ENCODE measurements around the gene USP7. TPM values are rescaled to one million over a fixed set of nuclear protein-coding genes. Genes with fewer than 3 reads are reported as not detected.
"Not testable (repeated sequence)": the region's sequence is repeated elsewhere in the genome, so short reads cannot be mapped to it uniquely, and the experiment has no call there.

The USP7 gene
- total RNA-seq, 2 donors from 2014 or later = 60.2 to 84.9 TPM

DNA sequence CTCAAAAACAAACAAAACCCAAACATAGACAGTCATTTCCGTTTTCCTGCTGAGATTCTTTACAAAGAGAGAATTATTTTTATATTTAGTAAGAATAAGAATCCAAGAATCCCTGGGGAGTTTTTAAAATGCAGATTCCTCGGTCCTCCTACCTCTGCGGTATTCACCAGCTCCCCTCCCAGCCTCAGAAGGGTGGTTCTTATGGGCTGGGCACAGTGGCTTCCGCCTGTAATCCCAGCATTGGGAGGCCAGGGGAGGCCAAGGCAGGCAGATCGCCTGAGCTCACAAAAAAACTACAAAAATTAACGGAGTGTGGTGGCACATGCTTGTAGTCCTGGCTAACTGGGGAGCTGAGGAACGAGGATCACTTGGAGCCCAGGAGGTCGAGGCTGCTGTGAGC, 26.7 kb upstream of the USP7 start:
- intact Hi-C loops (cut with DNase I) = no loop called here
- DNase-seq (ENCODE audit: low spot score) = no peak
- 61% methylated on average over 8 of the region's 8 CpGs for WGBS
- Histone ChIP-seq H3K27me3 (replicated peaks; ENCODE audit: insufficient read depth) (no peaks in the 10 kb centered on the region), H3K4me3 (no peak overlapping the region), H3K9me3 (no peaks in the 10 kb centered on the region), H3K4me1 (replicated peaks) (no peaks in the 10 kb centered on the region), H3K36me3 (no peaks in the 10 kb centered on the region), H3K27ac (no peak overlapping the region)
- TF ChIP-seq, protein P1, sequence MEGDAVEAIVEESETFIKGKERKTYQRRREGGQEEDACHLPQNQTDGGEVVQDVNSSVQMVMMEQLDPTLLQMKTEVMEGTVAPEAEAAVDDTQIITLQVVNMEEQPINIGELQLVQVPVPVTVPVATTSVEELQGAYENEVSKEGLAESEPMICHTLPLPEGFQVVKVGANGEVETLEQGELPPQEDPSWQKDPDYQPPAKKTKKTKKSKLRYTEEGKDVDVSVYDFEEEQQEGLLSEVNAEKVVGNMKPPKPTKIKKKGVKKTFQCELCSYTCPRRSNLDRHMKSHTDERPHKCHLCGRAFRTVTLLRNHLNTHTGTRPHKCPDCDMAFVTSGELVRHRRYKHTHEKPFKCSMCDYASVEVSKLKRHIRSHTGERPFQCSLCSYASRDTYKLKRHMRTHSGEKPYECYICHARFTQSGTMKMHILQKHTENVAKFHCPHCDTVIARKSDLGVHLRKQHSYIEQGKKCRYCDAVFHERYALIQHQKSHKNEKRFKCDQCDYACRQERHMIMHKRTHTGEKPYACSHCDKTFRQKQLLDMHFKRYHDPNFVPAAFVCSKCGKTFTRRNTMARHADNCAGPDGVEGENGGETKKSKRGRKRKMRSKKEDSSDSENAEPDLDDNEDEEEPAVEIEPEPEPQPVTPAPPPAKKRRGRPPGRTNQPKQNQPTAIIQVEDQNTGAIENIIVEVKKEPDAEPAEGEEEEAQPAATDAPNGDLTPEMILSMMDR (IDR thresholded peaks at IDR 0.05) = no peak
- TF ChIP-seq POLR2A (IDR thresholded peaks at IDR 0.05) = no peak
- no peak for TF ChIP-seq POLR2AphosphoS5 (IDR thresholded peaks at IDR 0.05)

- H3K27me3 ChIP-seq (replicated peaks; ENCODE audit: insufficient read depth) = no peaks in the 10 kb centered on the region
- TF ChIP-seq POLR2A (IDR thresholded peaks at IDR 0.05) (no peak), POLR2AphosphoS5 (IDR thresholded peaks at IDR 0.05) (no peak)
- TF ChIP-seq, protein P1 (IDR thresholded peaks at IDR 0.05) = no peak
- DNase-seq (ENCODE audit: low spot score) = no peak
- intact Hi-C loops (cut with DNase I) = no loop called here
- H3K4me1 ChIP-seq (replicated peaks) = no peaks in the 10 kb centered on the region
- no peaks in the 10 kb centered on the region for H3K9me3 ChIP-seq
- 67% methylated on average over 16 of the region's 16 CpGs for WGBS
- H3K4me3 ChIP-seq = no peak overlapping the region
- H3K36me3 ChIP-seq = no peaks in the 10 kb centered on the region
- H3K27ac ChIP-seq = no peak overlapping the region
These were observed 25.6 kb upstream of the USP7 start for GRCh38 chr16:8989099-8989878.

- DNase-seq (ENCODE audit: low spot score) = no peak
- H3K4me3 ChIP-seq = no peak overlapping the region
- intact Hi-C loops (cut with DNase I) = no loop called here
- H3K4me1 ChIP-seq (replicated peaks) = no peaks in the 10 kb centered on the region
- H3K36me3 ChIP-seq = no peaks in the 10 kb centered on the region
- 86% methylated on average over 5 of the region's 5 CpGs for WGBS
- no peak overlapping the region for H3K27ac ChIP-seq
- H3K27me3 ChIP-seq (replicated peaks; ENCODE audit: insufficient read depth) = no peaks in the 10 kb centered on the region
- TF ChIP-seq, protein P1 (IDR thresholded peaks at IDR 0.05) = no peak
- TF ChIP-seq POLR2A (IDR thresholded peaks at IDR 0.05) = no peak
- TF ChIP-seq POLR2AphosphoS5 (IDR thresholded peaks at IDR 0.05) = no peak
- no peaks in the 10 kb centered on the region for H3K9me3 ChIP-seq
These were observed 23.1 kb upstream of the USP7 start for GRCh38 chr16:8986818-8987191.

DNA sequence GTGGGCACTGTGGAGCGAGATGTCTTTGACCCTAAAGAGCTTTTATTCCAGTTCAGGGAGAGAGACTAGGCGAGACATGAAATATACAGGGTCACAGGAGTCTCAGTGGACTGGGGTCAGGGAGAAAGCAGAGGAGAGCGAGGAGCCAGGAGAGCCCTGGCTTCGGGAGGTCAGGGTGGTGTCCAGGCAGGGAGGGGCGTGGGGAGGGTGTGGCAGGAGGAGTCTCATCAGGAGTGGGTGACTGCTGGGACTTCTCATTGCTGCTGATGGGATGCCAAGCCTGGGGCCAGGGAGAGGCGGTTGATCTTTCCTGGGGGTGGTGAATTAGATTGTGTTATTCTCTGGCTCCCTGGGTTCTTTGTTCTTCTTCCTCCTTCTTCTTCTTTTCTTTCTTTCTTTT, 22.4 kb upstream of the USP7 start:
- H3K27me3 ChIP-seq (replicated peaks; ENCODE audit: insufficient read depth) = no peaks in the 10 kb centered on the region
- H3K4me3 ChIP-seq = no peak overlapping the region
- 79% methylated on average over 6 of the region's 6 CpGs for WGBS
- H3K36me3 ChIP-seq = no peaks in the 10 kb centered on the region
- DNase-seq (ENCODE audit: low spot score) = no peak
- TF ChIP-seq POLR2A (IDR thresholded peaks at IDR 0.05) (no peak), POLR2AphosphoS5 (IDR thresholded peaks at IDR 0.05) (no peak)
- TF ChIP-seq, protein P1 (IDR thresholded peaks at IDR 0.05) = no peak
- no peaks in the 10 kb centered on the region for H3K9me3 ChIP-seq
- H3K4me1 ChIP-seq (replicated peaks) = no peaks in the 10 kb centered on the region
- intact Hi-C loops (cut with DNase I) = no loop called here
- H3K27ac ChIP-seq = no peak overlapping the region

GRCh38 chr16:8982816-8983215, 19.1 kb upstream of the USP7 start:
- H3K36me3 ChIP-seq = no peaks in the 10 kb centered on the region
- H3K9me3 ChIP-seq = no peaks in the 10 kb centered on the region
- WGBS = 89% methylated on average over 7 of the region's 7 CpGs
- H3K27ac ChIP-seq = no peak overlapping the region
- no peaks in the 10 kb centered on the region for H3K27me3 ChIP-seq (replicated peaks; ENCODE audit: insufficient read depth)
- no peak overlapping the region for H3K4me3 ChIP-seq
- H3K4me1 ChIP-seq (replicated peaks) = no peaks in the 10 kb centered on the region
- no peak for TF ChIP-seq POLR2A (IDR thresholded peaks at IDR 0.05)
- TF ChIP-seq, protein P1 (IDR thresholded peaks at IDR 0.05) = no peak
- no peak for TF ChIP-seq POLR2AphosphoS5 (IDR thresholded peaks at IDR 0.05)
- intact Hi-C loops (cut with DNase I) = no loop called here
- DNase-seq (ENCODE audit: low spot score) = no peak

- 96% methylated on average over 14 of the region's 31 CpGs for WGBS
- H3K9me3 ChIP-seq; H3K27ac ChIP-seq; H3K27me3 ChIP-seq (replicated peaks; ENCODE audit: insufficient read depth); H3K4me3 ChIP-seq; DNase-seq (ENCODE audit: low spot score); intact Hi-C loops (cut with DNase I); H3K36me3 ChIP-seq; H3K4me1 ChIP-seq (replicated peaks): not testable (repeated sequence)
These were observed 18.2 kb upstream of the USP7 start for GRCh38 chr16:8981901-8982300.

DNA sequence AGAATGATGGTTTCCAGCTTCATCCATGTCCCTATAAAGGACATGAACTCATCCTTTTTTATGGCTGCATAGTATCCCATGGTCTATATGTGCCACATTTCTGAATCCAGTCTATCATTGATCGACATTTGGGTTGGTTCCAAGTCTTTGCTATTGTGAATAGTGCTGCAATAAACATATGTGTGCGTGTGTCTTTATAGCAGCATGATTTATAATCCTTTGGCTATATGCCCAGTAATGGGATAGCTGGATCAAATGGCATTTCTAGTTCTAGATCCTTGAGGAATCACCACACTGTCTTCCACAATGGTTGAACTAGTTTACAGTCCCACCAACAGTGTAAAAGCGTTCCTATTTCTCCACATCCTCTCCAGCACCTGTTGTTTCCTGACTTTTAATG, 12.5 kb upstream of the USP7 start:
- DNase-seq (ENCODE audit: low spot score); H3K36me3 ChIP-seq; H3K4me3 ChIP-seq; H3K27ac ChIP-seq; H3K27me3 ChIP-seq (replicated peaks; ENCODE audit: insufficient read depth); H3K9me3 ChIP-seq; H3K4me1 ChIP-seq (replicated peaks); intact Hi-C loops (cut with DNase I): not testable (repeated sequence)
- WGBS = 47% methylated on average over 3 of the region's 3 CpGs

All from prostate gland (tissue), 2 donors.